ENCODE measurements around the gene PCSK1N.
A peak's percentile ranks its signal among the peaks of the same experiment; 100 is the strongest.
"Not testable (repeated sequence)": the region's sequence is repeated elsewhere in the genome, so short reads cannot be mapped to it uniquely, and the experiment has no call there.

The PCSK1N gene

DNA sequence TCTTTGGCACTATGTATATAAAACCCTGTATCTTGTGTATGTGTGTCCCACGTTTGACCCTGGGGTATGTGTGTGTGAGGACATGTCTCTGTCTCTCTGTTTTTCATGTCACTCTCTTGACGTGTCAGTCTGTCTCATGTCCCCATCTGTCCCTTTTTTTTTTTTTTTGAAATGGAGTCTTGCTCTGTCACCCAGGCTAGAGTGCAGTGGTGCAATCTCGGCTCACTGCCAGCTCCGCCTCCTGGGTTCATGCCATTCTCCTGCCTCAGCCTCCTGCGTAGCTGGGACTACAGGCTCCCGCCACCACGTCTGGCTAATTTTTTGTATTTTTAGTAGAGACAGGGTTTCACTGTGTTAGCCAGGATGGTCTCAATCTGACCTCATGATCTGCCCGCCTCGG lies 16.0 kb downstream of the PCSK1N start:
- not testable (repeated sequence) for DNase-seq

DNA sequence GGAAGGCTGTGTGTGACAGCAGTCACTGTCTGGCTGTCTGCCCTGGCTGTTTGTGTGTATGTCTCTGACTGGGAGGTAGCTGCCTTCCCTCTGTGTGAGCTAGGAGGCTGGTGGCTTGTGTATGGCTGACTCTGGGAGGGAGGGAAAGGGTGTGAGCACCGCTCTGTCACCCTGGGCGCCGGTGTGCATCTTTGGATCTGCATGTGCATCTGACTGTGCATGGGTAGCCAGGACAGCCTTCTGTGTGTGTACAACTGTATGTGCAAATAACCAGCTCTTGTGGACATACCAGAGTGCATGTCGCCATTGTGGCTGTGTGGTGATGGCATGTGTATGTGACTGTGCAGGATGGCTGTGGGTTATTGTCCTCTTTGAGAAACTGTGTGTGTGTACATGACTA lies 16.5 kb downstream of the PCSK1N start:
- DNase-seq = no peak

DNA sequence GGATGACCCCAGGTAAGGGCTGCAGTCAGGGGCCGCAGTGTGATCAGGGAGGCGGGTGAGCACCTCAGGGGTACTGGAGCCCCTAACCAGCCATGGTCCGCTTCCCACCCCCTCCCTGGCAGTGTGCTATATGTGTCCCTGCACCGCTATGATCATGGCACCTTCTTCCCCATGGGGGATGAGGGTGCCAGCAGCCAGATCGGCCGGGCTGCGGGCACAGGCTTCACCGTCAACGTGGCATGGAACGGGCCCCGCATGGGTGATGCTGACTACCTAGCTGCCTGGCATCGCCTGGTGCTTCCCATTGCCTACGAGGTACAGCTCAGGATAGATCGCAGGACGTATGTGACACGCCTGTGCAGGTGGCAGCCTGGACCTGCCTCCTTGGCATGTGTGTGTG lies 17.3 kb downstream of the PCSK1N start:
- DNase-seq = no peak

DNA sequence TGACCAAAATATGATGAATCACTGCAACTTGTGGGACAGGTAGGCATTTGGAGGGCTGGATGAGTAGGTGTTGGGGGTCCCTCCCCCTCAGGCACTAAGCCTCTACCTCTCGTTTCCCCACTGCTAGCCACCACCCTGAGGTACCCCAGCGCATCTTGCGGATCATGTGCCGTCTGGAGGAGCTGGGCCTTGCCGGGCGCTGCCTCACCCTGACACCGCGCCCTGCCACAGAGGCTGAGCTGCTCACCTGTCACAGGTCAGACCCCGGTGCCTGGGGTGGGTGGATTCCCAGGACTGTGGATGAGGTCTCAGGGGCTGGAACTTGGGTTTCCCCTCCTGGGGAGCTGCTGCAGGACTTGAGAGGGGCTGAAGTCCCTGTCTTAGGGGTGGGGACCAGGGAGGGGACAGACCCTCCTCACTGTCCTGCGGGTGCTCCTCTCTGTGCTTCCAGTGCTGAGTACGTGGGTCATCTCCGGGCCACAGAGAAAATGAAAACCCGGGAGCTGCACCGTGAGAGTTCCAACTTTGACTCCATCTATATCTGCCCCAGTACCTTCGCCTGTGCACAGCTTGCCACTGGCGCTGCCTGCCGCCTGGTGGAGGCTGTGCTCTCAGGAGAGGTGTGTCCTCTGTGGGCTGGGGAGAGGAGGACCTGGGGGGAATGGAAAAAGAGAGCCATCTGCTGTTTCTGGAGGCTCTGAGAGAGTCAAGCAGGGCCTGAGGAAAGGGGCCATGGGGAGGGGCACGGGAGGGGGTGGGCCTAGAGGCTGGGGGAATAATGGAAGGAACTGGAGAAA lies 19.2 kb downstream of the PCSK1N start:
- DNase-seq = no peak

DNA sequence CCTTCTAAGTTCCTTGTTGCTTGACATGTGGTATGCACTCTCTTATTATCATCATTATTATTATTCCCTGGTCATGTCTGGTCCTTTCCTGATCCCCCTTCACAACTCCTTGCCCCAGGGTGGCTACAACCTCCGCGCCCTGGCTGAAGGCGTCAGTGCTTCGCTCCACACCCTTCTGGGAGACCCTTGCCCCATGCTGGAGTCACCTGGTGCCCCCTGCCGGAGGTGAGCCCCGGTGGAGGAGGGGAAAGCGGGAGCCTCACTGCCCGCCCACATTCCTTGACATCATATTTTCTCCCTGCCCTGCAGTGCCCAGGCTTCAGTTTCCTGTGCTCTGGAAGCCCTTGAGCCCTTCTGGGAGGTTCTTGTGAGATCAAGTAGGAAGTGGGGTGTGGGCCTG lies 20.1 kb downstream of the PCSK1N start:
- DNase-seq = no peak

DNA sequence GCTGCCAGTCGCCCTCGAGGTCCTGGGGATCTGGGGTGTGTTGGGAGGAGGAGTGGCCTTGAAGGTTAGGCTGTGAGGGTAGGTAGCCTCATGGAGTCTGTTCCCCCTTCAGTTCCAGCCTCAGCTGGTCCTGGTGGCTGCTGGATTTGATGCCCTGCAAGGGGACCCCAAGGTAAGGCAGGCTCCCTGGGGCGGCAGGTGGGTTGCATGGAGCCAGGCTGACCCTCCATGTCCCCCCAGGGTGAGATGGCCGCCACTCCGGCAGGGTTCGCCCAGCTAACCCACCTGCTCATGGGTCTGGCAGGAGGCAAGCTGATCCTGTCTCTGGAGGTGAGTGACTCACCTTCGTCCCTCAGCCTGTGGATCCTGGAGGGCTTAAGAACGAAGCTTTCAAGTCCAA lies 20.7 kb downstream of the PCSK1N start:
- no peak for DNase-seq

DNA sequence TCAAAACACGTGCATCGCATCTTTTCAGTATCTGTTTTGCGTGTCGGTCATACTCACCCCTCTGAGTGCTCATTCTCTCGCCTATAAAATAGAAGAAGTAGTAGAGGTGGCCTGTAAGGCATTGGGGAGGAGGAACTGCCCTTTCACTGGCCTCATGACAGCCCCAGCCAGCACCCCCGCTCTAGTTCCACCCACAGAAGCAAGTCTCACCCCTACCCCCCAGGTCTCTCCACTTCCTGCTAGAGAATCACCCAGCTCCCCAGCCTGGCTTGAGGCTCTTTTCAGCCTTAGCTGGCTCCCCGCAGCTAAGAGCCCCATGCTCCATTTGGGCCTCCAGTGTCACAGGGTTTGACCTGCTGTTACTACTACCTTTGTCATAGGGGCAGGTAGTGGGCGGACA lies 21.8 kb downstream of the PCSK1N start:
- no peak for DNase-seq

DNA sequence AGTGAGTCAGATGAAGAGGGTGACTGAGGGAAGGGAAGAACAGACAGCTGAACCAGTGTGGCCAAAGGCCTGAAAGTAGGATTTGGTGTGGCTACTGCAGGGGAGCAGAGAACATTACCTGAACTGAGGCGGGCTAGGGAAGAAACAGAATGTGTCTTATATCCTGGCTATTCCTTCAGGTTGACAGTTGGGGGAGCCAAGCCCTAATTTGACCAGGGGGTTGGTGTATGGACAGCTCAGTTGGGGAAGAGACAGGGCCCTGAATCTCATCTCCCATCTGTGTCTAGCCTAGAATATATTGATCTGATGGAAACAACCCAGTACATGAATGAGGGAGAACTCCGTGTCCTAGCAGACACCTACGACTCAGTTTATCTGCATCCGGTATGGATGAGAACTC lies 29.3 kb downstream of the PCSK1N start:
- no peak for DNase-seq

DNA sequence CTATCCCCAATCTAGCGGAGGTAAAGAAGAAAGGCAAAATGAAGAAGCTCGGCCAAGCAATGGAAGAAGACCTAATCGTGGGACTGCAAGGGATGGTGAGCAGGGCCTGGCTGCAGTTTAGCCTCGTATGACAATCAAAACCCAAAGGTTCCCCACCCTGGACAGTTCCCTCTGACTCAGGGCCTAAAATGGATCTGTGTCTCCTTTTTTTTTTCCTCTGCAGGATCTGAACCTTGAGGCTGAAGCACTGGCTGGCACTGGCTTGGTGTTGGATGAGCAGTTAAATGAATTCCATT lies 32.6 kb downstream of the PCSK1N start:
- no peak for DNase-seq

DNA sequence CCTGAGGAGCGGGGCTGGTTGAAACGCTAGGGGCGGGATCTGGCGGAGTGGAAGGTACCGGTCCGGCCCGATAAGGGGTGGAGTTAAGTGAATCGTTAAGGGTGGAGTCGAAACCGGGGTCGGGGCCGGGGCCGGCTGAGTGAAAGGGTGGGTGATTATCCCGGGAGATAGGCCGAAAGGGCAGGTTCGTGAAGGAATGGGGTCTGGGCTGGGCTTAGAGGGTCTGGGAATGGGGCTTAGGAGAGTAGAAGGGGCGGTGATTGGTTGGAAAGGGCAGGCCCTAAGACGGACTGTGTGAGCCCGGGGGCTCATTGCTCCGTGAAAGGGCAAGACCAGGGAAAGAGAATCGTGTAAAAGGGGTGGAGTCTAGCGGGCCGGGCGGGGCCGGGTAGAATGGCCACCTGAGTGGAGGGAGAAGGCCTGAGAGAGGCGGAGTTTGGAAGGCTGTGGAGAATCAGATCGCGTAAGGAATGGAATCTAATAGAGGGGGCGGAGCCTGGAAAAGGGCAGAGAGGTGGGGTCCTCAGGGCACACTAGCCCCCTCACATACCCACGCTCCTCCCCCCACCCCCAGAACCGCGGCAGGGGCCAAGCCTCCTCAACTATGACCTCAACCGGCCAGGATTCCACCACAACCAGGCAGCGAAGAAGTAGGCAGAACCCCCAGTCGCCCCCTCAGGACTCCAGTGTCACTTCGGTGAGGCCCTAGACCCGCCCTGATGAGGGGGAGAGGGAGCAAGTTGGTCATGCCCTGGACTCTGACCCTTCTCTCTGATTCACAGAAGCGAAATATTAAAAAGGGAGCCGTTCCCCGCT lies 33.1 kb downstream of the PCSK1N start:
- peak; percentile 20 for DNase-seq

DNA sequence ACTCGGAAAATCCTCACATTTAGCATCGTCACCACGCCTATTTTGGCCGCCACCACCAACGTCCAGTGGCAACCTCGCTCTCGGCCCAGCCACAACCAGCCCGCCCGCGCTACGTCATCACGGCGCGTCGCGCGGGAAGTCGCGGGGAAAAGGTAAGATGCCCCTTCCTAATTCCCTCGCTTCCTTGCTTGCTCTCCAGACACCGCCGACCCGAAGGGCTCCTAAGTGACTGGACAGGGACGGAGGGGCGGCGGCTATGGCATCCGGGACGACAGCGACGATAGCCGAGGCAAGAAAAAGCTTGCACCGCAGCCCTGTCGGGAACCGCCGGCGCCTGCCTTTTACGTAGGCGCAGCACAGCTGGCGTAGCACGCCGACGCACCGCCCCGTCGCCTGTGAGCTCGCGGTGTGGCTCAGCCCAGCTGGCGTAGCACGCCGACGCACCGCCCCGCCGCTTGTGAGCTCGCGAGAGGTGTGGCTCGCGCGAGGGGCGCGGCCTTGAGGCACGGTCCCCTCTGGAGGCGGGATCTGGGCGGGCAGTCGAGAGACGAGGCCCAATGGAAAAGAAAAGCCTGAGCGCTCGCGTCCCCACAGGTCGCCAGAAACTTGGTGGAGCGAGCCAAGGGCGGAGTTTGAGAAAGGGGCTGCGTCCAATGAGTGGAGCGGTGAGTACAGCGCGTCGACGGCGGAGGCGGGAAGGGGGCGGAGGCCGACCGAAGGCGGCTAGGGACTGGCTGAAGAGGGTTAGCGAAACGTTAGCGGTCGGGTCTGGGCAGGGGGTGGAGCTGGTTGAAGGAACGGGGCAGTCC lies 33.9 kb downstream of the PCSK1N start, which contains the start of gene HDAC6:
Gene HDAC6 (plus strand): TSS at position 788 of the 809 bp plus-strand sequence. CDS start 626 bp downstream, outside the sequence.
- peak; percentile 93 for DNase-seq

DNA sequence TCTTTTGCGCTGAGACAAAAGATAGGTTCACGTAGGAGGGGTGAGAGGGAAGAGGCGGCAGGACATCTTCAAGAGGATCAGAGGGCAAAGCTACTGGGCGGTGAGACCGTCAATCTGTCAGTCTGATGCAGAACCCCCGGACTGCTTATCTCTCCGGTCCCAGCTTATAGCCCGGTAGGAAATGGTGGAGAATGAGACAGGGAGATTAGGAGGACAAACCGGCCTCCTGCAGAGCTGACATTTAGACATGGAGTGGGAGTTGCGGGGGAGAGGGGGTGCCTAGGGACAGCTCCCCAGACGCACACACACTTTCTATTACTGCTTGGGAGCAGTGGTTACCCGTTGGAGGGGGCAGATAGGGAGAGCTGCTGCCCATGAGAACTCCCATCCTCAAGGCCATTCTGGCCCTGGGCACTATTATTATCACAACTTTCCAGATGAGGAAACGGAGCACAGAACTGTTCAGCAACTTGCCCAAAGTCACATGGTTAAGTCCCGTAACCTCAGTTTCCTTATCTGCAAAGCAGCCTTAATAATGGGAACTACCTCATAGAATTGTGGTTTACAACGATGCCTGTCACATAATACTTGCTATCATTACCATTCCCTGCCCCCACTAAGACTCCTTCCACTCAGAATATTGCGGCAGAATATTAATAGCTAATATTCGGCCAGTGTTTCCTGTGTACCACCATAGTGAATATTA lies 34.7 kb downstream of the PCSK1N start:
- peak; percentile 38 for DNase-seq

DNA sequence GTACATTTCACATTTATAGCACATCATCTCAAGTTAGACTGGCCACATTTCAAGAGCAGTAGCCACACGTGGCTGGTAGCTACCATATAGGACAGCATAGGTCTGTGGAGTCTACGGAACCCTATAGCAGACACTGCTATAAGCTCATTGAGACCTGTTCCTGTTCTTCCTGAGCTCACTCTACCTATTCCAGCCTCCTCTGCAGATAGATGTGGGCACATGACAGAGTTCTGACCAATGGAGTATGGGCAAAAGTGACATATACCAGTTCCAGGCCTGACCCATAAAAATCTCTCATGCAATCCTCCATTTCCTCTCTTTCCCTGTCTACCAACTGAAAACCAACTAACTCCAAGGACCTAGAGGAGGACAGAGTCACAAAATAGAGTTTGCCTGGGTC lies 37.1 kb downstream of the PCSK1N start:
- DNase-seq = no peak

DNA sequence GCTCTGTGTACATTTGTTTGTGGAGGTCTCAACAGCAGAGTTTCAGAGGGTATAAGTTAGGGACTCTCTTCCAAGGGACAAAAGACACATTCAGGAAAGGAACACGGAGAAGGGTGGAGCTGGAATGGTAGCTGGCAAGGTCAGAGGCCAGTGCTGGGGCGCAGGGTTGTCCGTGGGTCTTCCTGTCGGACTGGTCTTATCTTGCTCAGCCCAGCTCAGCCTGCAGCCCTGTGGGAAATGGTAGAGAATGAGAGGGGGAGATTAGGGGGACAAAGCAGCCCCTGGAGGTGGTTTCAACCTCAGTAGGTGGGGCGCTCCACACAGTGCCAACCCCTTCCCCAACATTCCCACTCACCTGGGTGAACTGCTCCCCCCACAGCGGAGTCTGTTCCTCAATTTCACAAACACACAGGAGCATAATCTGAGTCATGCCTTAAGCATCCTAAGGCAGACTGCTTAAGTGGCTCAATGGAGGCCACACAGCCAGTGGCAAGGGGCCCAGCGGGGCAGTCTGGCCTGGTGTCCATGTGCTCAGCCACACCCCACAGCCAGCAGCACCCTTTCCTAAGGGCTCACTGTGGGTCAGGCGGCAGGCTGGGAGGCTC lies 40.4 kb downstream of the PCSK1N start:
- no peak for DNase-seq

DNA sequence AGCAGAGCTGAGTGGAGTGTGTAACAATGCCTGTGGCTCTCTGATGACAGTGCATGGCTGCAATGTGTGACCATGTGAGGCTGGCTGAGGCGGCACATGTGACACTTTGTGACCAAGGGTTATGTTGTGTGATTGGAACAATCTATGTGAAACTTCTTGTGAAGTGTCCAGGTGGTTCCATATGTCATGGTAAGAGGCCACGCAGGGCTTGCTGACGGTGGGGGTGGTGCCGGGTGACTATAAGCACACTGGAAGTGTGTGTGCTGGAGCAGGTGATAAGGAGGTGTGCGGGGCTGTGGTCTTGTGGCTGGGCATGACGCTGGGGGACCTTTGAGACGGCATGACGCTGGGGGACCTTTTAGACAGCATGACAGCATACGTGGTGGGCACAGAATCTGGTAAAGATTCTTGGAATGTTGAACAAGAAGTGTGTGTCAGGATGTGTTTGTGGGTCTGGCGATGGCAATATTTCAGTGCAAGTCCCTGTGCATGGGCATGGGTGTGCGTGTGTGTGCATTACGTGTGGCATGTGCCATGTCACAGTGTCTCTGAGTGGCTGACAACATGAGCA lies 41.0 kb downstream of the PCSK1N start:
- DNase-seq = no peak

DNA sequence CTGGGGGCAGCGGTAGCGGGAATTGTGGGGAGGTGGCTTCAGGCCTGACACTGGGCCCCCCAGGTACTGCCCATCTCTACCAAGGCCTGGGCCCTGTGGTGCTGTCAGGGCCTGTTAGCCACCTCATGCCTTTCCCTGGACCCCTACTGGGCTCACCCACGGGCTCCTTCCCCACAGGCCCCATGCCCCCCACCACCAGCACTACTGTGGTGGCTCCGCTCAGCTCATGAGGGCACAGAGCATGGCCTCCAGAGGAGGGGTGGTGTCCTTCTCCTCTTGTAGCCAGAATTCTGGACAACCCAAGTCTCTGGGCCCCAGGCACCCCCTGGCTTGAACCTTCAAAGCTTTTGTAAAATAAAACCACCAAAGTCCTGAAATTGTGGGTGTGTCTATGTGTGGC lies 41.5 kb downstream of the PCSK1N start:
- DNase-seq = no peak

DNA sequence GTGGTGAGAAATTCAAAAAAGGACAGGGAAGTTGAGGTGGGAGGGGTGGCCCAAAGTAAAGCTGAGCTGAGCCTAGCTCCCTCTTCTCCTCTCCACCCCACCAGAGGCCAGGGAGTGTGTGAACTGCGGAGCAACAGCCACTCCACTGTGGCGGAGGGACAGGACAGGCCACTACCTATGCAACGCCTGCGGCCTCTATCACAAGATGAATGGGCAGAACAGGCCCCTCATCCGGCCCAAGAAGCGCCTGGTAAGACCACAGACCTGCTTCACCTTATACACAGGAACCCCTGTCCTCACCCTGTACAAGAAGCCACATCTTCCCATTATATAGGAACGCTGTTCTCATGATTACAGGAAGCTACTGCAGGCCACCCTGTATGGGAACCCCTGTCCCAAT lies 43.2 kb downstream of the PCSK1N start:
- no peak for DNase-seq

DNA sequence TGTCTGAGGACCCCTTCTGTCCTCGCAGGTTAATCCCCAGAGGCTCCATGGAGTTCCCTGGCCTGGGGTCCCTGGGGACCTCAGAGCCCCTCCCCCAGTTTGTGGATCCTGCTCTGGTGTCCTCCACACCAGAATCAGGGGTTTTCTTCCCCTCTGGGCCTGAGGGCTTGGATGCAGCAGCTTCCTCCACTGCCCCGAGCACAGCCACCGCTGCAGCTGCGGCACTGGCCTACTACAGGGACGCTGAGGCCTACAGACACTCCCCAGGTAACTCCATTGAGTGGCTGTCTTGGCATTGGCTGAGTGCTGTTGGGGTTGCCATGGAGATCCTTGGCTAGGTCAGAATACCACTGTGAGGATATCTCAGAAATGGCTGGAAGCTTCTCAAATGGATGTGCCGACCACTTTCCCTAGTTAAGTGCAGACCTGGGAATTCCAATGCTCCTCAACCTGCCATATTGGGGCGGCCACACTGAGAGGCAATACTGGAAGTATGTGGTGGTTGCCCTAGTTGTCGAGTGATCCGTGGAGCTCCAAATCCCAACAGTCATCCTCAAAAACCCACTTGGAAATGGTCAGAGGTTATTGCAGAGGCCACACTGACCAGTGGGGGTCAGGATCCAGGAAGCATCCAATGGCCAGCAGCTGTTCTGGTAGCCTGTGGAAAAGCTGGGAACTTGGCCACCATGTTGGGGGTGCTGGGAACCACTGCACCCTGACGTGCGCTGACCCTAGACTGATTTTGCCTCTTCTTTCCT lies 44.2 kb downstream of the PCSK1N start:
- no peak for DNase-seq

DNA sequence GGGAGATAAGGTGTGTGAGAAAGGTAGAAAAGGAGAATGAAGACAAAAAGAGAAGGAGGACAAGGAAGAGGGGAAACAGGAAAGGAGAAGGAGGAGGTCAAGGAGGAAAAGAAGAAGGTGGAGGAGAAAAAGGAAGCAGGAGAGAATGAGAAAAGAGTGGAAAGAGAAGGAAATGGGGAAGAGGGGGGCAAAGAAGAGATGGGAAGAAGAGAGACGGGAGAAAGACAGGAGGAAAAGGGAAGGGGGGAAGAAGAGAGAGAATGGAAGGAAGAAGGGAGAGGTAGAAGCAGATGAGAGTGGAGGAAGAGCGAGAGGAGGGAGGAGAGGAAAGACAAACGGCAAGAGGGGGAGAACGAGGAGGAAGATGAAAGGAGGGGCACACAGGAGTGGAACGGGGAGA lies 44.9 kb downstream of the PCSK1N start:
- no peak for DNase-seq

DNA sequence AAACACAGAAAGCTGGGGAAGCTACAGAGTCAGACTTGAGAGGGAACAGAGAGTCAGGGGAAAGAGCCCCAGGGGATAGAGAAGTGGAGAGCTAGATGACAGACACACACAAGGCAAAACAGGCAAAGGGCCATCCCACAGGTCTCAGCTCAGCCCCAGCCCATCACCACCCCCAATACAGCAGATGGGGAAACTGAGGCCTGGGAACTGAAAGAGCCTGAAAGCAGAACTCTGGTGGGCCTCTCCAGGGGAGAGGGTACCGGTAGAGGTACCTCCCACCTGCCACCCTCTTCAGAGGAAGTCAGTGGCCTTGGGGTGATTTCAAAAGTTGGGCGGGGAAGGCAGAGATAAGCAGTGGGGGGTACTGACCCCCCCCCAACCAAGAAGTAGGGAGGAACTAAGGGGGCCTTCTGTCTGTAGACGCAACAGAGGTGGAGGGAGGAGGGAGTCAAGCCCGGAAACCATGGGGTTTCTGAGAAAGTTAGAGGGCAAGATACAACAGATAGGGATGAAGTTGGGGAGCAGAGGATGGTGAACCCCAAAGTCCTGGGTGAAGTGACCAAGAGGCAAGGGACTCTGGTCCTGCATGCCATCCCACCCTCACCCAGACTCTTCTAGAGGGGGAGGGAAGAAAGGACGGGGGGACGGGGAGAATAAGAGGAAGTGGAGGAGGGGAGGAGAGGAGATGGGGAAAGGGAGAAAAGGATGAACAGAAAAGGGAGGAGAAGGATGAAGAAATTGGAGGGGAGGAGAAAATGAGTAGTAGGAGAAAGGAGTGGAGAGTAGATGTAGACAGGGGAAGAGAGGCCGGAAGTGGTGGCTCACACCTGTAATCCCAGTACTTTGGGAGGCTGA lies 45.8 kb downstream of the PCSK1N start:
- DNase-seq = peak; percentile 18
